ENCODE measurements around the gene UNC5CL.

GRCh38 chr6:41036601-41037000 lies 2.4 kb downstream of the UNC5CL start:
- TF ChIP-seq HNRNPUL1 (IDR thresholded peaks at IDR 0.05; ENCODE audit: low read length), result no peak
- no peak for TF ChIP-seq RAD21 (CRISPR knock-in tag; conservative IDR thresholded peaks at IDR 0.05 in 1 of 2, IDR thresholded peaks at IDR 0.05 in 1 of 2)
- no peak for TF ChIP-seq TCF3 (CRISPR knock-in tag; IDR thresholded peaks at IDR 0.05)
- no peak for TF ChIP-seq POLR2A (conservative IDR thresholded peaks at IDR 0.05)
- no peak for TF ChIP-seq CTCF (IDR thresholded peaks at IDR 0.05 in 2 of 3, conservative IDR thresholded peaks at IDR 0.05 in 1 of 3; ENCODE audit: insufficient read depth in 2 of 3, low read depth in 1 of 3, low read length in 3 of 3)
- TF ChIP-seq ZNF507 (tag; conservative IDR thresholded peaks at IDR 0.05), result no peak
- no peak for TF ChIP-seq JUN (IDR thresholded peaks at IDR 0.05; ENCODE audit: borderline replicate concordance, low read depth, low read length)
- no peak for TF ChIP-seq JUN (CRISPR knock-in tag; IDR thresholded peaks at IDR 0.05; ENCODE audit: borderline replicate concordance)
- TF ChIP-seq CREB5 (CRISPR knock-in tag; IDR thresholded peaks at IDR 0.05), result no peak
- no peak for TF ChIP-seq GTF2B (IDR thresholded peaks at IDR 0.05; ENCODE audit: extremely low read depth, insufficient read length)
- TF ChIP-seq FOS (IDR thresholded peaks at IDR 0.05; ENCODE audit: extremely low read depth, insufficient read length), result no peak
- no peak for TF ChIP-seq SRF (CRISPR knock-in tag; IDR thresholded peaks at IDR 0.05)

All from K562 (cell line).